B cell (primary cell): ENCODE measurements around the gene TMEM94. TPM values are rescaled to one million over a fixed set of nuclear protein-coding genes. Genes with fewer than 3 reads are reported as not detected.

Experiments
- ATAC-seq: fragments of 200-7000 bp; cut with Tn5 transposase; one replicate; pipeline ENCODE4 v1.10.0; 2021; ENCODE audit warnings: low read depth, mild to moderate bottlenecking, moderate number of reproducible peaks, moderate library complexity
- CTCF ChIA-PET: fragments of 350-600 bp; sonication (Branson Sonifier 250); formaldehyde crosslinking; loops from one replicate; lab custom pipeline; 2021; ENCODE audit warnings: antibody characterized with exemption, inconsistent platforms; lab: Charles Lee
- POLR2A ChIA-PET: fragments of 350-600 bp; sonication (Branson Sonifier 250); formaldehyde crosslinking; loops from one replicate; lab custom pipeline; 2021; ENCODE audit warnings: antibody characterized with exemption; lab: Charles Lee
- DNase-seq: peaks from one replicate; pipeline ENCODE4 v3.0.0; 2013
- H2AFZ ChIP-seq: 2 replicates; pipeline ENCODE4 v1.6.1; 2012; ENCODE audit warnings: mild to moderate bottlenecking, low read depth, low read length; ENCODE audit not compliant: insufficient read depth, poor library complexity, severe bottlenecking
- H3K27ac ChIP-seq, 2 donors: 1 replicate in 1 of 2; 2 replicates in 1 of 2; pipeline ENCODE4 v1.5.1; 2012 to 2013; ENCODE audit warnings: low read length in 2 of 2, mild to moderate bottlenecking in 2 of 2, moderate library complexity in 1 of 2
- H3K27me3 ChIP-seq, 4 experiments: fragments of 200-600 bp in 1 of 4; sonication (generic) in 1 of 4; replicated peaks in 1 of 4; 1 replicate in 2 of 4; 2 replicates in 2 of 4; pipeline versions ENCODE4 v1.6.1 to v1.7.0; 2013 to 2016; ENCODE audit warnings: low read length in 3 of 4, mild to moderate bottlenecking in 2 of 4, mixed read lengths in 1 of 4, moderate library complexity in 1 of 4; ENCODE audit not compliant: insufficient read depth in 4 of 4, control insufficient read depth in 3 of 4; ENCODE audit errors: control extremely low read depth in 1 of 4
- H3K36me3 ChIP-seq, 2 experiments: replicated peaks in 1 of 2; 1 replicate in 1 of 2; 2 replicates in 1 of 2; pipeline versions ENCODE4 v1.6.1 to v1.7.1; 2013; ENCODE audit warnings: low read length in 1 of 2; ENCODE audit not compliant: insufficient read depth in 2 of 2, control insufficient read depth in 1 of 2; ENCODE audit errors: control extremely low read depth in 1 of 2, extremely low read depth in 1 of 2
- H3K4me1 ChIP-seq, 2 donors: fragments of 200-600 bp in 1 of 2; sonication (generic) in 1 of 2; 1 replicate in 1 of 2; 2 replicates in 1 of 2; pipeline versions ENCODE4 v1.5.1 to v1.6.1; 2013 to 2017; ENCODE audit warnings: low read length in 2 of 2; ENCODE audit not compliant: control insufficient read depth in 2 of 2, insufficient read depth in 2 of 2
- H3K4me2 ChIP-seq: replicated peaks from 2 replicates; pipeline ENCODE3; 2012; ENCODE audit warnings: mild to moderate bottlenecking, low read depth, low read length; ENCODE audit not compliant: poor library complexity, severe bottlenecking
- H3K4me3 ChIP-seq, 5 experiments: fragments of 200-600 bp in 1 of 5; sonication (generic) in 1 of 5; 1 replicate in 3 of 5; 2 replicates in 2 of 5; pipeline versions ENCODE4 v1.5.1 to v1.7.0; 2011 to 2016; ENCODE audit warnings: low read length in 4 of 5, mild to moderate bottlenecking in 4 of 5, low read depth in 2 of 5, control low read depth in 1 of 5, moderate library complexity in 1 of 5; ENCODE audit not compliant: insufficient read depth in 1 of 5; ENCODE audit errors: control extremely low read depth in 1 of 5, extremely low read depth in 1 of 5
- H3K79me2 ChIP-seq: fragments of 200-600 bp; sonication (generic); one replicate; pipeline ENCODE4 v1.6.0; 2016; ENCODE audit warnings: low read length; ENCODE audit not compliant: control insufficient read depth, insufficient read depth
- H3K9ac ChIP-seq: fragments of 200-600 bp; sonication (generic); 2 replicates; pipeline ENCODE4 v1.6.1; 2017; ENCODE audit warnings: mild to moderate bottlenecking, low read length, moderate library complexity
- H3K9me3 ChIP-seq, 3 donors: one replicate each; pipeline versions ENCODE4 v1.6.1 to v1.7.1; 2013; ENCODE audit warnings: low read length in 2 of 3; ENCODE audit not compliant: control insufficient read depth in 2 of 3, insufficient read depth in 1 of 3; ENCODE audit errors: control extremely low read depth in 1 of 3
- H4K20me1 ChIP-seq: 2 replicates; pipeline ENCODE4 v1.6.0; 2012; ENCODE audit warnings: mild to moderate bottlenecking, low read length; ENCODE audit not compliant: insufficient read depth, control insufficient read depth, poor library complexity, severe bottlenecking
- H3K27ac Mint-ChIP-seq: one replicate; pipeline ENCODE4 v1.8.0; 2021; ENCODE audit warnings: mixed read lengths
- H3K27me3 Mint-ChIP-seq: one replicate; pipeline ENCODE4 v1.8.0; 2021; ENCODE audit warnings: mixed read lengths
- H3K4me1 Mint-ChIP-seq: one replicate; pipeline ENCODE4 v1.8.0; 2021; ENCODE audit warnings: mixed read lengths
- H3K4me3 Mint-ChIP-seq: one replicate; pipeline ENCODE4 v1.8.0; 2021; ENCODE audit warnings: mixed read lengths
- H3K9me3 Mint-ChIP-seq: one replicate; pipeline ENCODE4 v1.8.0; 2022; ENCODE audit warnings: mixed read lengths; ENCODE audit not compliant: insufficient read depth
- EZH2 ChIP-seq: IDR thresholded peaks from 2 replicates; pipeline ENCODE4 v1.6.1; 2012; ENCODE audit warnings: borderline replicate concordance, low read depth, mild to moderate bottlenecking, moderate library complexity, low read length; ENCODE audit not compliant: insufficient read depth, poor library complexity, severe bottlenecking
- WGBS: methylation state at CpG from one replicate; pipeline ENCODE4 v1.1.5; 2013; ENCODE audit warnings: missing lambda C conversion rate; ENCODE audit not compliant: insufficient coverage; 5-methylcytosine and 5-hydroxymethylcytosine counted together
- intact Hi-C: fragments of 100-400 bp; cut with micrococcal nuclease; formaldehyde crosslinking; loops from one replicate; pipeline ENCODE4 v1.10.0; 2022
- polyA plus RNA-seq: library from polyadenylated mRNA; depleted of rRNA; stranded (reverse); fragments of >200 nt; gene quantifications from 2 replicates; pipeline ENCODE4 v1.2.3, GENCODE V29; 2012
- total RNA-seq, 2 donors: library from RNA; stranded (reverse); fragments of 120-200 nt in 1 of 2; gene quantifications; 1 replicate in 1 of 2; 2 replicates in 1 of 2; pipeline versions ENCODE4 v1.2.3 to v1.2.4, GENCODE V29; 2013 to 2022
- TF ChIP-seq, protein P1 (sequence below): fragments of 200-600 bp; IDR thresholded peaks from one replicate; pipeline ENCODE4 v1.8.0; 2022; ENCODE audit warnings: antibody characterized with exemption, mild to moderate bottlenecking

Gene TMEM94
- total and polyA plus RNA-seq, 2 donors (not counting 1 experiment from before 2014, with no cell fraction given): 139 to 158 TPM

DNA sequence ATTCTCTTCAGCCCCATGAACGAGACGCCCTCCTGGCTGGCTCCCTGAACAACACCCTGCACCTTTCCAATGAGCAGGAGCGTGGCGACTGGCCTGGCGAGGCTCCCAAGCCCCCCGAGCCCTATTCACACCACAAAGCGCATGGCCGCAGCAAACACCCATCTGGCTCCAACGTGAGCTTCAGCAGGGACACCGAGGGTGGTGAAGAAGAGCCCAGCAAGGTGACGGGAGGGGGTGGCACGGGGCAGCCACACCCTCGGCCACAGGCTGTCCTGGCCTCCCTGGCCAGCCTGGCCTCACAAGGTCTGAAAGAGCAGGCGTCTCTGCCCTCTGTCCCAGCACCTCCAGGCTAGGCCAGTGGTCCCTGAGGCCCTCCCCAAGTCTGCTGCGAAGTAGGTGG, 35.2 kb downstream of the TMEM94 start:
- peaks cover 15 to 18% of the 10 kb centered on the region in 2 donors for H3K4me1 ChIP-seq
- Mint-ChIP-seq H3K27ac (no peak overlapping the region), H3K27me3 (no peaks in the 10 kb centered on the region), H3K4me3 (no peak overlapping the region), H3K4me1 (peaks cover 16% of the 10 kb centered on the region), H3K9me3 (no peaks in the 10 kb centered on the region)
- H3K79me2 ChIP-seq: peaks cover 5% of the 10 kb centered on the region
- no peak overlapping the region for H2AFZ ChIP-seq
- peaks cover 0 to 49% of the 10 kb centered on the region in 2 experiments for H3K36me3 ChIP-seq
- H3K27me3 ChIP-seq: no peaks in the 10 kb centered on the region
- no peak for ATAC-seq
- no peak overlapping the region for H3K9ac ChIP-seq
- intact Hi-C loops: no loop called here
- DNase-seq: no peak
- POLR2A ChIA-PET: no interaction called here
- no peaks in the 10 kb centered on the region for H3K9me3 ChIP-seq
- TF ChIP-seq, protein P1, sequence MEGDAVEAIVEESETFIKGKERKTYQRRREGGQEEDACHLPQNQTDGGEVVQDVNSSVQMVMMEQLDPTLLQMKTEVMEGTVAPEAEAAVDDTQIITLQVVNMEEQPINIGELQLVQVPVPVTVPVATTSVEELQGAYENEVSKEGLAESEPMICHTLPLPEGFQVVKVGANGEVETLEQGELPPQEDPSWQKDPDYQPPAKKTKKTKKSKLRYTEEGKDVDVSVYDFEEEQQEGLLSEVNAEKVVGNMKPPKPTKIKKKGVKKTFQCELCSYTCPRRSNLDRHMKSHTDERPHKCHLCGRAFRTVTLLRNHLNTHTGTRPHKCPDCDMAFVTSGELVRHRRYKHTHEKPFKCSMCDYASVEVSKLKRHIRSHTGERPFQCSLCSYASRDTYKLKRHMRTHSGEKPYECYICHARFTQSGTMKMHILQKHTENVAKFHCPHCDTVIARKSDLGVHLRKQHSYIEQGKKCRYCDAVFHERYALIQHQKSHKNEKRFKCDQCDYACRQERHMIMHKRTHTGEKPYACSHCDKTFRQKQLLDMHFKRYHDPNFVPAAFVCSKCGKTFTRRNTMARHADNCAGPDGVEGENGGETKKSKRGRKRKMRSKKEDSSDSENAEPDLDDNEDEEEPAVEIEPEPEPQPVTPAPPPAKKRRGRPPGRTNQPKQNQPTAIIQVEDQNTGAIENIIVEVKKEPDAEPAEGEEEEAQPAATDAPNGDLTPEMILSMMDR: no peak
- TF ChIP-seq EZH2: no peak
- 96% methylated on average over 15 of the region's 15 CpGs for WGBS
- H4K20me1 ChIP-seq: no peaks in the 10 kb centered on the region
- no peak overlapping the region for H3K4me2 ChIP-seq
- no peak overlapping the region for H3K4me3 ChIP-seq
- CTCF ChIA-PET: interaction anchor here (0.8 kb wide), 1 partner anchor 11 kb away, joined by 3 read pairs; no protein-coding TSS in a partner anchor
- H3K27ac ChIP-seq: no peak overlapping the region

DNA sequence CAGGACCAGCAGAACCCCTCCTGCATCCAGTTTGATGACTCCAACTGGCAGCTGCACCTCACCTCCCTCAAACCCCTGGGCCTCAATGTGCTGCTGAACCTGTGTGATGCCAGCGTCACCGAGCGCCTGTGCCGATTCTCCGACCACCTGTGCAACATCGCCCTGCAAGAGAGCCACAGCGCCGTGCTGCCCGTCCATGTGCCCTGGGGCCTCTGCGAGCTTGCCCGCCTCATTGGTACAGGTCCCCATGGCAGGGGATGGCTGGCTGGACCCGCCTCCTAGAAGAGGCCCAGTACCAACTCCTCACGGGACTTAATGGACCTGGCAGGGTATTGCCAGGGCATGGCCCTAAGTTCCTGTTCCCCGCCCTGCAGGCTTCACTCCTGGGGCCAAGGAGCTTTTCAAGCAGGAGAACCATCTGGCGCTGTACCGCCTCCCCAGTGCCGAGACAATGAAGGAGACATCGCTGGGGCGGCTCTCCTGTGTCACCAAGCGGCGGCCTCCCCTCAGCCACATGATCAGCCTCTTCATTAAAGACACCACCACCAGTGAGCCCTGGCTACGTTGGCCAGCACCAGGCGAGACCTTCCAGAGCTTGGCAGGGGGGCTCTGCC, 36.2 kb downstream of the TMEM94 start:
- ATAC-seq: no peak
- H3K4me1 ChIP-seq: peaks cover 6 to 9% of the 10 kb centered on the region in 2 donors
- intact Hi-C loops: no loop called here
- CTCF ChIA-PET: interaction anchor here (0.8 kb wide), 1 partner anchor 10 kb away, joined by 3 read pairs; no protein-coding TSS in a partner anchor
- H2AFZ ChIP-seq: no peak overlapping the region
- DNase-seq: no peak
- H3K27me3 ChIP-seq: no peaks in the 10 kb centered on the region
- H3K4me3 Mint-ChIP-seq: no peak overlapping the region
- peaks cover 0 to 54% of the 10 kb centered on the region in 2 experiments for H3K36me3 ChIP-seq
- H3K9me3 Mint-ChIP-seq: no peaks in the 10 kb centered on the region
- H3K27me3 Mint-ChIP-seq: no peaks in the 10 kb centered on the region
- H3K9me3 ChIP-seq: no peaks in the 10 kb centered on the region
- H3K4me1 Mint-ChIP-seq: peaks cover 6% of the 10 kb centered on the region
- POLR2A ChIA-PET: no interaction called here
- no peak overlapping the region for H3K27ac Mint-ChIP-seq
- 96% methylated on average over 23 of the region's 23 CpGs for whole genome bisulfite sequencing
- no peak overlapping the region for H3K4me3 ChIP-seq
- no peaks in the 10 kb centered on the region for H4K20me1 ChIP-seq
- TF ChIP-seq, protein P1: no peak
- no peak for TF ChIP-seq EZH2
- H3K9ac ChIP-seq: no peak overlapping the region
- no peaks in the 10 kb centered on the region for H3K79me2 ChIP-seq
- no peak overlapping the region for H3K27ac ChIP-seq
- no peak overlapping the region for H3K4me2 ChIP-seq
